IMR-90 (cell line): Measurements from ENCODE around the gene PRC1. TPM values are rescaled to one million over a fixed set of nuclear protein-coding genes. Genes with fewer than 3 reads are reported as not detected.

ENCODE experiments used
- ATAC-seq: fragments of 200-7000 bp; cut with Tn5 transposase; 2 replicates; pipeline ENCODE4 v1.9.1; 2020; ENCODE audit warnings: low read depth, mild to moderate bottlenecking, moderate library complexity
- BruUV-seq: library from RNA; stranded (reverse); fragments of 400-500 nt; replicated peaks from 2 replicates; lab custom pipeline; 2021; lab: Mats Ljungman, UMichigan
- CTCF ChIA-PET: fragments of 300-600 bp; formaldehyde crosslinking; extraction: SDS; loops from one replicate; lab custom pipeline; 2021; ENCODE audit warnings: antibody characterized with exemption; lab: Yijun Ruan, JAX
- POLR2A ChIA-PET: fragments of 300-600 bp; sonication (Branson Sonifier 250); formaldehyde crosslinking; loops from one replicate; lab custom pipeline; 2022; ENCODE audit warnings: antibody characterized with exemption; ENCODE audit not compliant: unreplicated experiment; lab: Charles Lee
- DNase-seq: peaks from one replicate; pipeline ENCODE4 v3.0.0; 2013
- H2AFZ ChIP-seq: replicated peaks from 2 replicates; pipeline ENCODE3; 2013; ENCODE audit warnings: low read length, mild to moderate bottlenecking; ENCODE audit not compliant: poor library complexity
- H2AK5ac ChIP-seq: 2 replicates; pipeline ENCODE4 v1.6.1; 2013; ENCODE audit warnings: low read depth, low read length, inconsistent platforms
- H2AK9ac ChIP-seq: replicated peaks from 2 replicates; pipeline ENCODE3; 2013; ENCODE audit warnings: mild to moderate bottlenecking, low read depth, low read length, moderate library complexity; ENCODE audit not compliant: poor library complexity
- H2BK120ac ChIP-seq: 2 replicates; pipeline ENCODE4 v1.6.1; 2013; ENCODE audit warnings: low read depth, low read length, inconsistent platforms
- H2BK15ac ChIP-seq: 3 replicates; pipeline ENCODE4 v1.6.1; 2013; ENCODE audit warnings: low read depth, low read length, inconsistent platforms
- H2BK20ac ChIP-seq: 2 replicates; pipeline ENCODE4 v1.6.1; 2013; ENCODE audit warnings: low read depth, mild to moderate bottlenecking, inconsistent platforms, low read length, moderate library complexity
- H2BK5ac ChIP-seq: 2 replicates; pipeline ENCODE4 v1.6.1; 2013; ENCODE audit warnings: mild to moderate bottlenecking, low read depth, low read length, inconsistent platforms; ENCODE audit not compliant: poor library complexity, severe bottlenecking
- H3K14ac ChIP-seq: replicated peaks from 2 replicates; pipeline ENCODE4 v1.6.1; 2013; ENCODE audit warnings: low read depth, low read length, inconsistent platforms
- H3K18ac ChIP-seq: 2 replicates; pipeline ENCODE4 v1.6.1; 2013; ENCODE audit warnings: low read depth, low read length, control low read depth
- H3K23ac ChIP-seq: 2 replicates; pipeline ENCODE4 v1.6.1; 2013; ENCODE audit warnings: low read depth, low read length, inconsistent platforms
- H3K27ac ChIP-seq: 2 replicates; pipeline ENCODE4 v1.5.1; 2013; ENCODE audit warnings: mild to moderate bottlenecking, control low read depth, low read length; ENCODE audit not compliant: insufficient read depth
- H3K27me3 ChIP-seq: 2 replicates; pipeline ENCODE4 v1.6.1; 2013; ENCODE audit warnings: low read length; ENCODE audit not compliant: control insufficient read depth, insufficient read depth
- H3K36me3 ChIP-seq: 2 replicates; pipeline ENCODE4 v1.6.1; 2013; ENCODE audit warnings: low read length, mixed read lengths; ENCODE audit not compliant: control insufficient read depth, insufficient read depth
- H3K4ac ChIP-seq: 2 replicates; pipeline ENCODE4 v1.6.1; 2013; ENCODE audit warnings: low read depth, low read length, inconsistent platforms
- H3K4me1 ChIP-seq: 2 replicates; pipeline ENCODE4 v1.6.1; 2013; ENCODE audit warnings: low read length, mixed read lengths; ENCODE audit not compliant: control insufficient read depth, insufficient read depth
- H3K4me2 ChIP-seq: 2 replicates; pipeline ENCODE4 v1.6.1; 2013; ENCODE audit warnings: low read depth, mild to moderate bottlenecking, control low read depth, low read length, moderate library complexity
- H3K4me3 ChIP-seq: 2 replicates; pipeline ENCODE4 v1.5.1; 2013; ENCODE audit warnings: low read depth, mild to moderate bottlenecking, control low read depth, low read length, moderate library complexity; ENCODE audit not compliant: insufficient read depth
- H3K56ac ChIP-seq: 2 replicates; pipeline ENCODE4 v1.6.1; 2013; ENCODE audit warnings: low read length, inconsistent platforms; ENCODE audit not compliant: insufficient read depth; ENCODE audit errors: extremely low read depth
- H3K79me1 ChIP-seq, 2 experiments: 2 replicates each; pipeline ENCODE4 v1.6.1; 2013; ENCODE audit warnings: low read length in 2 of 2, inconsistent platforms in 1 of 2, low read depth in 1 of 2
- H3K9ac ChIP-seq: 2 replicates; pipeline ENCODE4 v1.6.1; 2013; ENCODE audit warnings: low read depth, low read length, control low read depth
- H3K9me1 ChIP-seq: 2 replicates; pipeline ENCODE4 v1.6.1; 2013; ENCODE audit warnings: low read length, inconsistent platforms; ENCODE audit not compliant: insufficient read depth
- H3K9me3 ChIP-seq: 2 replicates; pipeline ENCODE4 v1.6.1; 2013; ENCODE audit warnings: low read length; ENCODE audit not compliant: control insufficient read depth, insufficient read depth
- H4K20me1 ChIP-seq: 2 replicates; pipeline ENCODE4 v1.6.1; 2013; ENCODE audit warnings: low read length, inconsistent platforms; ENCODE audit not compliant: insufficient read depth
- H4K5ac ChIP-seq: 2 replicates; pipeline ENCODE4 v1.6.1; 2013; ENCODE audit warnings: mild to moderate bottlenecking, low read depth, low read length, control low read depth
- H4K8ac ChIP-seq, 2 experiments: 2 replicates each; pipeline ENCODE4 v1.6.1; 2013; ENCODE audit warnings: low read depth in 2 of 2, low read length in 2 of 2, control low read depth in 1 of 2, inconsistent platforms in 1 of 2
- H4K91ac ChIP-seq: 2 replicates; pipeline ENCODE4 v1.6.1; 2013; ENCODE audit warnings: low read depth, low read length, inconsistent platforms; ENCODE audit not compliant: insufficient read depth
- BHLHE40 ChIP-seq: fragments of 150-350 bp; IDR thresholded peaks from 2 replicates; pipeline ENCODE4 v1.6.1; 2016; ENCODE audit warnings: mild to moderate bottlenecking, low read depth, low read length
- CHD1 ChIP-seq: IDR thresholded peaks from 2 replicates; pipeline ENCODE4 v1.6.1; 2012; ENCODE audit warnings: low read depth, low read length, improper control_type of control experiment
- CTCF ChIP-seq: conservative IDR thresholded peaks from 2 replicates; pipeline ENCODE4 v1.5.1; 2012; ENCODE audit warnings: mild to moderate bottlenecking, low read depth, low read length, improper control_type of control experiment
- MAZ ChIP-seq: IDR thresholded peaks from 2 replicates; pipeline ENCODE4 v1.6.1; 2012; ENCODE audit warnings: low read depth, mild to moderate bottlenecking, low read length, improper control_type of control experiment, moderate library complexity, borderline replicate concordance
- MXI1 ChIP-seq: IDR thresholded peaks from 2 replicates; pipeline ENCODE4 v1.6.1; 2012; ENCODE audit warnings: low read depth, mild to moderate bottlenecking, low read length, moderate library complexity, borderline replicate concordance
- POLR2A ChIP-seq: IDR thresholded peaks from 2 replicates; pipeline ENCODE4 v1.6.1; 2012; ENCODE audit warnings: mild to moderate bottlenecking, low read depth, low read length
- RCOR1 ChIP-seq: IDR thresholded peaks from 2 replicates; pipeline ENCODE4 v1.6.1; 2012; ENCODE audit warnings: mild to moderate bottlenecking, low read length, improper control_type of control experiment; ENCODE audit not compliant: insufficient replicate concordance
- USF2 ChIP-seq: fragments of 150-350 bp; IDR thresholded peaks from 2 replicates; pipeline ENCODE4 v1.6.1; 2017; ENCODE audit warnings: mild to moderate bottlenecking, antibody characterized with exemption, low read length, low read depth
- WGBS, 2 experiments: methylation state at CpG; one replicate each; pipeline versions ENCODE4 v1.1.5 to v1.1.7; 2013; ENCODE audit warnings: missing lambda C conversion rate in 2 of 2; ENCODE audit not compliant: insufficient read length in 1 of 2; ENCODE audit errors: extremely low coverage in 2 of 2; 5-methylcytosine and 5-hydroxymethylcytosine counted together
- dilution Hi-C: fragments of 300-500 bp; cut with HindIII; formaldehyde crosslinking; loops from one replicate; pipeline ENCODE4 v1.14.3; 2018; ENCODE audit warnings: low sequenced_read_pairs; ENCODE audit not compliant: unreplicated experiment
- in situ Hi-C: fragments of 300-500 bp; cut with MboI; formaldehyde crosslinking; loops from 3 replicates; pipeline ENCODE4 v1.14.3; 2019; ENCODE audit warnings: low sequenced_read_pairs, inconsistent platforms, mixed read lengths
- intact Hi-C: fragments of 100-400 bp; cut with micrococcal nuclease; formaldehyde crosslinking; loops from 2 replicates; pipeline ENCODE4 v1.10.0; 2022
- polyA plus RNA-seq, 3 experiments: library from polyadenylated mRNA; depleted of rRNA; stranded (reverse); fragments of >200 nt; gene quantifications; 2 replicates each; pipeline ENCODE4 v1.2.3, GENCODE V29; 2012; ENCODE audit warnings: low replicate concordance in 1 of 3
- total RNA-seq: library from RNA; depleted of rRNA; stranded (reverse); fragments of >200 nt; gene quantifications from 2 replicates; pipeline ENCODE4 v1.2.3, GENCODE V29; 2012

The PRC1 gene
- total and polyA plus RNA-seq, 2 of the 4 experiments (the other 2 are of a cell fraction), result 131 to 148 TPM

GRCh38 chr15:90954712-90955623 is 39.4 kb downstream of the PRC1 start, which contains the start of gene RCCD1:
TSS of gene RCCD1 (plus strand) at chr15:90954884. CDS start at chr15:90956735, 1,851 bp downstream.
- ChIA-PET CTCF (interaction anchor here (1.0 to 2.2 kb wide), 3 partner anchors 11 to 33 kb away, joined by 3 to 6 read pairs (median 5); no protein-coding TSS in a partner anchor), POLR2A (interaction anchor here (1.0 kb wide), 1 partner anchor 9 kb away, joined by 4 read pairs; no protein-coding TSS in a partner anchor)
- ATAC-seq (peak; percentile 88), DNase-seq (peak; percentile 93)
- Histone ChIP-seq H3K36me3 (peaks cover 32% of the 10 kb centered on the region), H2BK15ac (no peak within 1 kb of the TSS), H2AK9ac (peak within 1 kb of the TSS; percentile 91), H3K4me1 (peaks cover 6% of the 10 kb centered on the region), H3K18ac (peak within 1 kb of the TSS; percentile 7; the same call in 1 of the 2 replicates), H2BK20ac (no peak within 1 kb of the TSS), H4K8ac (peak within 1 kb of the TSS; percentile 68 to 90), H3K27ac (peak within 1 kb of the TSS; percentile 54), H2BK120ac (peak within 1 kb of the TSS; percentile 35; the same call in 1 of the 2 replicates), H3K4ac (peak within 1 kb of the TSS; percentile 85), H2AFZ (peak within 1 kb of the TSS; percentile 95), H3K9ac (peak within 1 kb of the TSS; percentile 50), H2AK5ac (no peak within 1 kb of the TSS), H4K91ac (peak within 1 kb of the TSS; percentile 73), H3K4me3 (peak within 1 kb of the TSS; percentile 69), H3K79me1 (peaks cover 6 to 27% of the 10 kb centered on the region in 2 experiments; a peak in 3 of 4 replicates), H4K5ac (no peak within 1 kb of the TSS), H3K9me1 (no peaks in the 10 kb centered on the region), H3K56ac (peak within 1 kb of the TSS; percentile 64; the same call in 1 of the 2 replicates), H3K27me3 (no peaks in the 10 kb centered on the region), H3K4me2 (peak within 1 kb of the TSS; percentile 87), H3K23ac (peak within 1 kb of the TSS; percentile 66), H2BK5ac (peak within 1 kb of the TSS; percentile 30), H3K9me3 (no peaks in the 10 kb centered on the region), H4K20me1 (no peaks in the 10 kb centered on the region), H3K14ac (peak within 1 kb of the TSS; percentile 86)
- dilution Hi-C loops (no loop called here), in situ Hi-C loops (loop anchor here (10.0 kb wide), 1 partner anchor 320 kb away; no protein-coding TSS in a partner anchor), intact Hi-C loops (no loop called here)
- TF ChIP-seq CHD1 (no peak), MXI1 (peak; percentile 91), BHLHE40 (peak; percentile 89), POLR2A (peak; percentile 79), RCOR1 (peak; percentile 56), MAZ (peak; percentile 35; the same call in 1 of the 2 replicates), USF2 (peak; percentile 98), CTCF (no peak)
- WGBS, 2 experiments, result 2% methylated on average over 36 of the region's 69 CpGs; no CpG with 5 or more reads in 1 of the 2 experiments
- BruUV-seq, result no TSS peak
